Type B pancreatic cell (in vitro differentiated cells): ENCODE measurements around the gene PGF. TPM values are rescaled to one million over a fixed set of nuclear protein-coding genes. Genes with fewer than 3 reads are reported as not detected.
A peak's percentile ranks its signal among the peaks of the same experiment; 100 is the strongest.

Experiments used
- DNase-seq: peaks from one replicate; pipeline ENCODE4 v3.0.0; 2021; ENCODE audit warnings: mixed read lengths; ENCODE audit not compliant: unreplicated experiment; ENCODE audit errors: extremely low spot score
- H3K27ac Mint-ChIP-seq: 2 replicates; pipeline ENCODE4 v1.8.0; 2021; ENCODE audit warnings: mild to moderate bottlenecking, mixed read lengths
- H3K27me3 Mint-ChIP-seq: 2 replicates; pipeline ENCODE4 v1.8.0; 2021; ENCODE audit warnings: mixed read lengths
- H3K36me3 Mint-ChIP-seq: 2 replicates; pipeline ENCODE4 v1.8.0; 2021; ENCODE audit warnings: mixed read lengths
- H3K4me1 Mint-ChIP-seq: one replicate; pipeline ENCODE4 v1.8.0; 2021; ENCODE audit warnings: mixed read lengths; ENCODE audit not compliant: unreplicated experiment
- H3K4me3 Mint-ChIP-seq: 2 replicates; pipeline ENCODE4 v1.8.0; 2021; ENCODE audit warnings: mild to moderate bottlenecking, mixed read lengths
- H3K9me3 Mint-ChIP-seq: 2 replicates; pipeline ENCODE4 v1.8.0; 2021; ENCODE audit warnings: mixed read lengths
- CTCF ChIP-seq: fragments of 200-600 bp; sonication (generic); conservative IDR thresholded peaks from 2 replicates; pipeline ENCODE4 v1.5.0; 2021; ENCODE audit warnings: antibody characterized with exemption, mild to moderate bottlenecking
- total RNA-seq: library from RNA; stranded (reverse); gene quantifications from 2 replicates; pipeline ENCODE4 v1.2.1, GENCODE V29; 2021; ENCODE audit warnings: low replicate concordance

PGF gene
- total RNA-seq, 1 donor from 2014 or later, result 16.8 TPM

- H3K4me3 Mint-ChIP-seq, result no peak overlapping the region
- no peaks in the 10 kb centered on the region for H3K36me3 Mint-ChIP-seq
- no peak for TF ChIP-seq CTCF
- peaks cover 3% of the 10 kb centered on the region for H3K27me3 Mint-ChIP-seq
- no peak overlapping the region for H3K27ac Mint-ChIP-seq
- no peak for DNase-seq
- H3K4me1 Mint-ChIP-seq, result peaks cover 12% of the 10 kb centered on the region
- no peaks in the 10 kb centered on the region for H3K9me3 Mint-ChIP-seq
Measured at GRCh38 chr14:74915826-74916225, 39.6 kb downstream of the PGF start.

- Mint-ChIP-seq H3K27ac (no peak overlapping the region), H3K4me1 (peaks cover 14% of the 10 kb centered on the region), H3K4me3 (no peak overlapping the region), H3K27me3 (no peaks in the 10 kb centered on the region), H3K9me3 (no peaks in the 10 kb centered on the region), H3K36me3 (no peaks in the 10 kb centered on the region)
- DNase-seq, result no peak
- TF ChIP-seq CTCF, result no peak
Measured at GRCh38 chr14:74915426-74915825, 40.0 kb downstream of the PGF start.

- Mint-ChIP-seq H3K9me3 (no peaks in the 10 kb centered on the region), H3K27me3 (no peaks in the 10 kb centered on the region), H3K36me3 (no peaks in the 10 kb centered on the region), H3K4me1 (peaks cover 16% of the 10 kb centered on the region), H3K4me3 (no peak overlapping the region), H3K27ac (no peak overlapping the region)
- no peak for DNase-seq
- TF ChIP-seq CTCF, result peak; percentile 77
Measured at GRCh38 chr14:74913986-74914573, 41.3 kb downstream of the PGF start.

GRCh38 chr14:74913393-74913910 lies 41.9 kb downstream of the PGF start:
- Mint-ChIP-seq H3K36me3 (no peaks in the 10 kb centered on the region), H3K27ac (no peak overlapping the region), H3K4me3 (no peak overlapping the region), H3K27me3 (no peaks in the 10 kb centered on the region), H3K9me3 (no peaks in the 10 kb centered on the region), H3K4me1 (peaks cover 16% of the 10 kb centered on the region)
- DNase-seq, result no peak
- no peak for TF ChIP-seq CTCF

- no peak for DNase-seq
- H3K27ac Mint-ChIP-seq, result no peak overlapping the region
- H3K27me3 Mint-ChIP-seq, result no peaks in the 10 kb centered on the region
- H3K4me3 Mint-ChIP-seq, result no peak overlapping the region
- H3K4me1 Mint-ChIP-seq, result peaks cover 16% of the 10 kb centered on the region
- TF ChIP-seq CTCF, result no peak
- H3K9me3 Mint-ChIP-seq, result no peaks in the 10 kb centered on the region
- no peaks in the 10 kb centered on the region for H3K36me3 Mint-ChIP-seq
Measured at GRCh38 chr14:74912801-74913200, 42.6 kb downstream of the PGF start.

DNA sequence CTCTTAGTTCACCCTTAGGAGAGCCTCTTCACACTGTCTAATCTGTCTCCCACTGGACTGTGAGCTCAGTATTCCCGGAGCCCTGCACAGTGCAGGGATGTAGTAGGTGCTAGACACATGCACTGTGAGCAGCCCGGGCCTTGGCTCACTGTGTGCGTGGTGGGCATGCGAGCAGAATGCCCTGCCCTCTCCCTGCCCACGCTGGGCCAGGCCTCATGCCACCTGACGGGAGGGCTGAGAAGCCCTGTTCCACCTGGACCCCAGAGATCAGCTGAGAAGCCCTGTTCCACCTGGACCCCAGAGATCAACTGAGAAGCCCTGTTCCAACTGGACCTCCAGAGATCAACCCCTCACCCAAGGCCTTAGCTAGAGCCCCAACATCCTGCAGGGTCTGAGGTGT lies 43.3 kb downstream of the PGF start:
- Mint-ChIP-seq H3K4me3 (no peak overlapping the region), H3K27ac (no peak overlapping the region), H3K9me3 (no peaks in the 10 kb centered on the region), H3K27me3 (no peaks in the 10 kb centered on the region), H3K4me1 (peaks cover 16% of the 10 kb centered on the region), H3K36me3 (no peaks in the 10 kb centered on the region)
- no peak for DNase-seq
- no peak for TF ChIP-seq CTCF
